Gastroesophageal sphincter (tissue), 3 donors: ENCODE results near the gene SLC24A1.

ENCODE experiments used
- POLR2AphosphoS5 ChIP-seq: sonication (generic); formaldehyde crosslinking; IDR thresholded peaks from one replicate; pipeline ENCODE4 v1.6.1; 2017; ENCODE audit warnings: antibody characterized with exemption
- TF ChIP-seq, protein P1 (sequence below), 4 experiments: fragments of 200-600 bp in 2 of 4; fragments of 450-650 bp in 2 of 4; sonication (generic) in 1 of 4; IDR thresholded peaks; one replicate each; pipeline ENCODE4 v1.5.1; 2017 to 2019; ENCODE audit warnings: antibody characterized with exemption in 4 of 4, mild to moderate bottlenecking in 2 of 4, moderate library complexity in 2 of 4

DNA sequence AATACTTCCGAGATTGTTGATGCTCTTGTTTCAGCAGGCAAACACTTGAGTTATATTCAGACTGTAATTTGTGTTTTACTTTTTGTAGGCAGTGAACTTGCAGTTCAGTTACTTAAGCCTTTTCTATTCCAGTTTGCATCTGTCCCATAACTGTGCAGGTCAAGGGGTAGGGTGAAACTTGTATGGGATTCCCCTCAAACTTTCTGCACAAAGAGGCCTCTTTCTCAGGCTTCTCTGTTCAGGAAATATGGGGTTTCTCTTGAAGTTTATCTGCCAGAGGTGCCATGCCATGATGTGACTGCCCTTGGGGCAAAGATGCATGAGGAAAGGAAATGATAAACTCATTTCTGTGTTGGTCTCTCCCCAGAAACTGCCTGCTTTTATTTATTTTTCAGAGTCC, 66.7 kb downstream of the SLC24A1 start:
- no peak for TF ChIP-seq POLR2AphosphoS5
- TF ChIP-seq, protein P1, sequence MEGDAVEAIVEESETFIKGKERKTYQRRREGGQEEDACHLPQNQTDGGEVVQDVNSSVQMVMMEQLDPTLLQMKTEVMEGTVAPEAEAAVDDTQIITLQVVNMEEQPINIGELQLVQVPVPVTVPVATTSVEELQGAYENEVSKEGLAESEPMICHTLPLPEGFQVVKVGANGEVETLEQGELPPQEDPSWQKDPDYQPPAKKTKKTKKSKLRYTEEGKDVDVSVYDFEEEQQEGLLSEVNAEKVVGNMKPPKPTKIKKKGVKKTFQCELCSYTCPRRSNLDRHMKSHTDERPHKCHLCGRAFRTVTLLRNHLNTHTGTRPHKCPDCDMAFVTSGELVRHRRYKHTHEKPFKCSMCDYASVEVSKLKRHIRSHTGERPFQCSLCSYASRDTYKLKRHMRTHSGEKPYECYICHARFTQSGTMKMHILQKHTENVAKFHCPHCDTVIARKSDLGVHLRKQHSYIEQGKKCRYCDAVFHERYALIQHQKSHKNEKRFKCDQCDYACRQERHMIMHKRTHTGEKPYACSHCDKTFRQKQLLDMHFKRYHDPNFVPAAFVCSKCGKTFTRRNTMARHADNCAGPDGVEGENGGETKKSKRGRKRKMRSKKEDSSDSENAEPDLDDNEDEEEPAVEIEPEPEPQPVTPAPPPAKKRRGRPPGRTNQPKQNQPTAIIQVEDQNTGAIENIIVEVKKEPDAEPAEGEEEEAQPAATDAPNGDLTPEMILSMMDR (IDR thresholded peaks at IDR 0.05), result no peak
